ENCODE results near the gene RBM23. TPM values are rescaled to one million over a fixed set of nuclear protein-coding genes. Genes with fewer than 3 reads are reported as not detected.

Gene RBM23
- polyA plus RNA-seq, 1 of the 3 experiments (the other 2 are of a cell fraction), result 65.5 TPM

- no peak for TF ChIP-seq REST (IDR thresholded peaks at IDR 0.05; ENCODE audit: low read depth, low read length)
- no peak for TF ChIP-seq ZBTB33 (IDR thresholded peaks at IDR 0.05; ENCODE audit: borderline replicate concordance, low read depth)
- TF ChIP-seq, protein P1, sequence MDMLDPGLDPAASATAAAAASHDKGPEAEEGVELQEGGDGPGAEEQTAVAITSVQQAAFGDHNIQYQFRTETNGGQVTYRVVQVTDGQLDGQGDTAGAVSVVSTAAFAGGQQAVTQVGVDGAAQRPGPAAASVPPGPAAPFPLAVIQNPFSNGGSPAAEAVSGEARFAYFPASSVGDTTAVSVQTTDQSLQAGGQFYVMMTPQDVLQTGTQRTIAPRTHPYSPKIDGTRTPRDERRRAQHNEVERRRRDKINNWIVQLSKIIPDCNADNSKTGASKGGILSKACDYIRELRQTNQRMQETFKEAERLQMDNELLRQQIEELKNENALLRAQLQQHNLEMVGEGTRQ (IDR thresholded peaks at IDR 0.05; ENCODE audit: borderline replicate concordance, low read depth, low read length), result no peak
These were observed 26.7 kb upstream of the RBM23 start (continued) for GRCh38 chr14:22945642-22946041.

- Histone ChIP-seq H3K27ac (ENCODE audit: low read depth in 2 of 2, low read length in 1 of 2) (no peak overlapping the region), H3K36me3 (replicated peaks in 1 of 2; ENCODE audit: control insufficient read depth in 1 of 2, insufficient read depth in 2 of 2, low read length in 1 of 2) (no peaks in the 10 kb centered on the region), H2AFZ (ENCODE audit: low read depth) (no peak overlapping the region), H3K27me3 (ENCODE audit: insufficient read depth) (no peaks in the 10 kb centered on the region), H3K9me3 (no peaks in the 10 kb centered on the region), H3K9ac (no peak overlapping the region), H4K20me1 (ENCODE audit: insufficient read depth) (no peaks in the 10 kb centered on the region), H3K4me2 (no peak overlapping the region), H3K9me2 (no peaks in the 10 kb centered on the region), H3K4me1 (ENCODE audit: control insufficient read depth in 1 of 2, insufficient read depth in 2 of 2, low read depth in 1 of 2, low read length in 1 of 2) (no peaks in the 10 kb centered on the region), H3K4me3 (ENCODE audit: low read depth in 2 of 2, low read length in 1 of 2) (no peak overlapping the region), H3K79me2 (ENCODE audit: insufficient read depth) (no peaks in the 10 kb centered on the region), H3F3A (replicated peaks; ENCODE audit: insufficient read depth) (no peaks in the 10 kb centered on the region)
- TF ChIP-seq GATA2 (CRISPR knock-in tag; IDR thresholded peaks at IDR 0.05) (no peak), SIN3A (IDR thresholded peaks at IDR 0.05; ENCODE audit: borderline replicate concordance, low read depth, low read length) (no peak), PBX3 (IDR thresholded peaks at IDR 0.05) (no peak), ZBTB33 (IDR thresholded peaks at IDR 0.05; ENCODE audit: borderline replicate concordance, low read depth) (no peak), REST (IDR thresholded peaks at IDR 0.05; ENCODE audit: low read depth, low read length) (no peak), EP300 (IDR thresholded peaks at IDR 0.05; ENCODE audit: borderline replicate concordance in 1 of 2, low read depth in 1 of 2, low read length in 1 of 2) (no peak), EZH2phosphoT487 (IDR thresholded peaks at IDR 0.05; ENCODE audit: borderline replicate concordance, low read depth) (no peak), CHD2 (IDR thresholded peaks at IDR 0.05; ENCODE audit: low read length, partially characterized antibody) (no peak), FOXJ3 (CRISPR knock-in tag; IDR thresholded peaks at IDR 0.05) (no peak), MAX (IDR thresholded peaks at IDR 0.05; ENCODE audit: low read depth) (no peak)
- no peak for DNase-seq
- ChIA-PET POLR2A (no interaction called here), CTCF (interaction anchor here (0.8 to 2.4 kb wide), 2 partner anchors 10 to 383 kb away, joined by 3 to 15 read pairs; partner anchors contain the start of gene PRMT5)
- WGBS (ENCODE audit: low lambda C conversion rate), result 88% methylated on average over 4 of the region's 4 CpGs
These were observed 20.7 kb upstream of the RBM23 start for GRCh38 chr14:22939684-22940083.
